Measurements from ENCODE around the gene PLEKHA5. TPM values are rescaled to one million over a fixed set of nuclear protein-coding genes. Genes with fewer than 3 reads are reported as not detected.
"Not testable (repeated sequence)": the region's sequence is repeated elsewhere in the genome, so short reads cannot be mapped to it uniquely, and the experiment has no call there.

Gene PLEKHA5
- total and polyA plus RNA-seq, 2 experiments from 2014 or later, result 88.4 to 103 TPM

DNA sequence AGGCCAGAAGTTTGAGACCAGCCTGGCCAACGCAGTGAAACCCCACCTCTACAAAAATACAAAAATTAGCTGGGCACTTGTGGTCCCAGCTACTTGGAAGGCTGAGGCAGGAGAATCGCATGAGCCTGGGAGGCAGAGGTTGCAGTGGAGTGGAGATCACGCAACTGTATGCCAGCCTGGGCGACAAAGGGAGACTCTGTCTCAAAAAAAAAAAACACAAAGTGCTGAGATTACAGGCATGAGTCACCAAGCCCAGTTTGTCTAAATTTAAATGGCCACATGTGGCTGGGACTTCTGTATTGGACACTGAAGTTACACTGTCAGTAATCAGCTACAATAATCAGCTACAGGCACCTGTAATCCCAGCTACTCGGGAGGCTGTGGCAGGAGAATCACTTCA is 208.9 kb downstream of the PLEKHA5 start:
- no peak for TF ChIP-seq CTCF (IDR thresholded peaks at IDR 0.05; ENCODE audit: low read depth, low read length)
- H3K27ac ChIP-seq, result no peak overlapping the region

GRCh38 chr12:19350850-19351249 is 221.3 kb downstream of the PLEKHA5 start:
- H3K4me1 ChIP-seq (ENCODE audit: low read depth); H3K4me3 ChIP-seq; H3K27ac ChIP-seq; H3K9me3 ChIP-seq (ENCODE audit: low read depth); H3K27me3 ChIP-seq; DNase-seq (ENCODE audit: low read depth in 1 of 2, low spot score in 1 of 2): not testable (repeated sequence)
- peaks cover 59% of the 10 kb centered on the region for H3K36me3 ChIP-seq

More for the DNA sequence above, 208.9 kb downstream of the PLEKHA5 start:
- no peak overlapping the region for H3K4me3 ChIP-seq
- H3K9me3 ChIP-seq (ENCODE audit: low read depth), result no peaks in the 10 kb centered on the region
- peak in 1 of 2 donors; percentile 4 for DNase-seq (ENCODE audit: low read depth in 1 of 2, low spot score in 1 of 2)
- H3K4me1 ChIP-seq (ENCODE audit: low read depth), result no peaks in the 10 kb centered on the region
- H3K27me3 ChIP-seq, result no peaks in the 10 kb centered on the region
- H3K36me3 ChIP-seq, result peaks cover 44% of the 10 kb centered on the region

DNA sequence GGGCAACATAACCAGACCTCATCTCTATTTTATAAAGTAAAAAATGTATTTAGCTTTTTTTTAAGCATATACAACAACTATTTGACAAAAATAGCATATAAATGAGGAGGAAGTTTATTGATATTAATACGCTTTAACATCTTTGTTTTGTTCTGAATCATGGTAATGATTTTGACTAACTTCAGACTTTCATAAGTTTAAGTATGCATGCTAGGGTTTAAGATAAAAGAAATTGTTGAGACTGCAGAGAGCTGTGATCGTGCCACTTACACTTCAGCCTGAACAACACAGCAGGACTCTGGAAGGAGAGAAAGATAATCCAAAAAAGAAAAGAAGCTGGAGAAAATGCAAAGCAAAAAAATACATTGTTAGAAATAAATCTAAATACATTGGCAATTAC is 221.8 kb downstream of the PLEKHA5 start:
- H3K9me3 ChIP-seq (ENCODE audit: low read depth), result no peaks in the 10 kb centered on the region

DNA sequence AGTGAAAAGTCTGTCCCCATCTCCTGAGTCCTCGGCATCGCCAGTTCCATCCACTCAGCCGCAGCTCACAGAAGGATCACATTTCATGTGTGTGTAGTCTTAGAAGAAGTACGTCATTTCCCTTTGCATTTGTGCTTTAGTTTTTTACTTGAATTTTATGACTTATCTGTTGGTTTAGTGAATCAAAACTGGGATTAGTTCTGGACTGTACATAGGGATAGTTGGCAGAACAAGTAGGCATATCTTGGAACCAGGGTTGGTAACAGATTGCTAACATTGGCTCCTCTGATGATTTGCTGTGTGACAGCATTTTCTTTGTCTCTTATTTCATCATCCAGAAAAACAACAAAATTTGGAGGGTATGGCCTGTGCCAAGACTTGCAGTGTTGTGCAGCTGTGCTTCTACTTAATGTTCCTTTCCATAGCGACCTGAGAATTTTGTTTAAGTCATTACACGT is 240.2 kb downstream of the PLEKHA5 start:
- TF ChIP-seq CTCF (IDR thresholded peaks at IDR 0.05; ENCODE audit: low read depth, low read length), result no peak
- Histone ChIP-seq H3K27ac (peak overlapping the region; percentile 38), H3K9me3 (ENCODE audit: low read depth) (no peaks in the 10 kb centered on the region), H3K4me1 (ENCODE audit: low read depth) (no peaks in the 10 kb centered on the region), H3K4me3 (no peak overlapping the region), H3K36me3 (peaks cover 67% of the 10 kb centered on the region), H3K27me3 (no peaks in the 10 kb centered on the region)
- peak in 1 of 2 donors; percentile 34 for DNase-seq (ENCODE audit: low read depth in 1 of 2, low spot score in 1 of 2)

More for the DNA sequence above, 221.8 kb downstream of the PLEKHA5 start:
- H3K4me3 ChIP-seq, result no peak overlapping the region
- peaks cover 55% of the 10 kb centered on the region for H3K36me3 ChIP-seq
- no peak overlapping the region for H3K27ac ChIP-seq
- DNase-seq (ENCODE audit: low read depth in 1 of 2, low spot score in 1 of 2), result no peak
- H3K4me1 ChIP-seq (ENCODE audit: low read depth), result no peaks in the 10 kb centered on the region
- TF ChIP-seq CTCF (IDR thresholded peaks at IDR 0.05; ENCODE audit: low read depth, low read length), result no peak
- H3K27me3 ChIP-seq, result no peaks in the 10 kb centered on the region

- H3K27ac ChIP-seq, result no peak overlapping the region
- no peak for TF ChIP-seq CTCF (IDR thresholded peaks at IDR 0.05; ENCODE audit: low read depth, low read length)
- DNase-seq (ENCODE audit: low read depth in 1 of 2, low spot score in 1 of 2), result no peak
- no peak overlapping the region for H3K4me3 ChIP-seq
- no peaks in the 10 kb centered on the region for H3K27me3 ChIP-seq
- H3K4me1 ChIP-seq (ENCODE audit: low read depth), result no peaks in the 10 kb centered on the region
- H3K9me3 ChIP-seq (ENCODE audit: low read depth), result no peaks in the 10 kb centered on the region
- peaks cover 67% of the 10 kb centered on the region for H3K36me3 ChIP-seq
Observed at GRCh38 chr12:19373586-19373985, 244.1 kb downstream of the PLEKHA5 start.

GRCh38 chr12:19375888-19376287 is 246.4 kb downstream of the PLEKHA5 start:
- Histone ChIP-seq H3K27ac (peak overlapping the region; percentile 18), H3K27me3 (no peaks in the 10 kb centered on the region), H3K4me3 (no peak overlapping the region), H3K4me1 (ENCODE audit: low read depth) (no peaks in the 10 kb centered on the region), H3K36me3 (peaks cover 55% of the 10 kb centered on the region), H3K9me3 (ENCODE audit: low read depth) (no peaks in the 10 kb centered on the region)
- no peak for DNase-seq (ENCODE audit: low read depth in 1 of 2, low spot score in 1 of 2)
- no peak for TF ChIP-seq CTCF (IDR thresholded peaks at IDR 0.05; ENCODE audit: low read depth, low read length)

All from cardiac muscle cell (in vitro differentiated cells and primary cell).